ENCODE measurements around the gene MRAS.

MRAS gene

DNA sequence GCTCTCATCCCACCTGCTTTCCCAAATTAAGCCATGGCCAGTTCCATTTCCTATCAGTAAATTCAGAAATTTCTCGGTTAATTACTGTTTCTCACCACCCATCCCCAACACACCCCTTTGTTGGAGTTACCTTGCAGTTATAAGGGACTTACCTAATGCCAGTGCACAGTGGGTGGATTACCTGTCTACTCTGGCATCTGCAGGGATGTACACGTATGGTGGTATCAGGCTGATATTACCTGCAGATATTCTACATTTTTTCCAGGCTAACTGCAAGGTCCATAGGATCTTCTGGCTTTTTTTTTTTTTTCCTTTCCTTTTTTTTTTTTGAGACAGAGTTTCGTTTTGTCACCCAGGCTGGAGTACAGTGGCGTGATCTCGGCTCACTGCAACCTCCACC, 7.9 kb upstream of the MRAS start:
- DNase-seq (ENCODE audit: low read depth in 2 of 2) = no peak

DNA sequence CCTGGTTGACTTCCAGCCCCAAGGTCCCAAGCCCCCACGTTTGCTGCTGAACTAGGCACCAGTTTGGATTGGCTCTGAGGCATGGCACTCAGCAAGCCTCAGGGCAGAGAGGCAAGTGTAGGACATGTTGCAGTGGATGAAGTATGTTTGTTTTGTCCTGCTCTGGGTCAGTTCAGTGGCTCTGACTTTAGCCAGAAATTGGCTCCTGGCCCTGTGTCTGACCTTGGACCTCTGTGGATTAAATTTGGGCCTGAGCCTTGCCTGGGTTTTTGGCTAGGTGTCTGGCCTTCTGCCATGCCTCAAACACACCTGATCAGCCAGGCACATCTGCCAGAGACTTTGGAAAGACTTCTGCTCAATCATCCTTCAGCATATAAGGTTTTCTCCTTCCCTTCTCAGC, 3.6 kb upstream of the MRAS start:
- no peak for DNase-seq (ENCODE audit: low read depth in 2 of 2)

DNA sequence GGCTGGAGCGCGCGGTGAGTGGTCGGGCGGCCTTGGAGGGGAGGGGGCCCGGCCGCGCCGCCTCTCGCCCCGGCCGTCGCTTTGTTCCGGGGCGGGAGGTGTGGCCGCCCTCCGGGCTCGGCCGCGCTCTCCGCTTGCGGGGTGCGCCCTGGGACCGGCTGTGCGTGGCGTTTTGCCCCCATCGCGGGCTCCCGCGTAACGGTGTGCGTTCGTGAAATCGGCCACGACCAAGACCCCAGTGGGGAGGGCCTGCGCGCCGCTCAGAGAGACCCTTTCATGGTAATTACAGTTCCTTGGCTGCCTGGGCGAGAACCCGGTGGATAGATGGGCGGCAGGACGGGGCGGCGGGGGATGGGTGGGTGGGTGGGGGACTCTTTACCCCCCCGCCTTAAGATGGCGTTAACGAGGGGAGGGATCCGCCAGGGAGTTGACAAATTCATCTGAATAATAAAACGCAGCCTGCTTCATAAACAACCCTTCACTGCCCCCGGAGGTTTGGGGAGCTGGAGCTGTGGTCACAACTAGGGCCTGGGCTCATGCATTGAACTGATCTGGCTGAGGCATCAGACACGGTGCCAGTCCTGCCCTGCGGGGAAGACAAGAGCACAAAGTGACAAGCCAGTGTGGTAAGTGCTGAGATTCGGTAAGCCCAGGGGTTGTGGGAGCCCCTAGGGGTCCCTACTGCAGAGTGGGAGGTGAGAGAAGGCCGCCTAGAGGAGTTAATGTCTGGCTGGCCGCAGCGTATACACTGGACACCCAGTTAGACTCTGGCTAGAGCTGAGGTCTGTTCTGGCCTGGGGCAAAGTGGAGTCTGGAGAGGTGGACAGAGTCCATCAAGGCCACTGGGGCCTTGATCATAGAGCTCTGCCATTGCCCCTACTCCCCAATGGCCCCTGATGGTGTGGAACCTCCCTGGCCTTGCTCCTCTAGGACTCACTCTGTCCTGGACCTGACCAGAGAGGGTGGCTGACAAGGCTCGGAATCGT, 668 bp downstream of the MRAS start:
- no peak for DNase-seq (ENCODE audit: low read depth in 2 of 2)

DNA sequence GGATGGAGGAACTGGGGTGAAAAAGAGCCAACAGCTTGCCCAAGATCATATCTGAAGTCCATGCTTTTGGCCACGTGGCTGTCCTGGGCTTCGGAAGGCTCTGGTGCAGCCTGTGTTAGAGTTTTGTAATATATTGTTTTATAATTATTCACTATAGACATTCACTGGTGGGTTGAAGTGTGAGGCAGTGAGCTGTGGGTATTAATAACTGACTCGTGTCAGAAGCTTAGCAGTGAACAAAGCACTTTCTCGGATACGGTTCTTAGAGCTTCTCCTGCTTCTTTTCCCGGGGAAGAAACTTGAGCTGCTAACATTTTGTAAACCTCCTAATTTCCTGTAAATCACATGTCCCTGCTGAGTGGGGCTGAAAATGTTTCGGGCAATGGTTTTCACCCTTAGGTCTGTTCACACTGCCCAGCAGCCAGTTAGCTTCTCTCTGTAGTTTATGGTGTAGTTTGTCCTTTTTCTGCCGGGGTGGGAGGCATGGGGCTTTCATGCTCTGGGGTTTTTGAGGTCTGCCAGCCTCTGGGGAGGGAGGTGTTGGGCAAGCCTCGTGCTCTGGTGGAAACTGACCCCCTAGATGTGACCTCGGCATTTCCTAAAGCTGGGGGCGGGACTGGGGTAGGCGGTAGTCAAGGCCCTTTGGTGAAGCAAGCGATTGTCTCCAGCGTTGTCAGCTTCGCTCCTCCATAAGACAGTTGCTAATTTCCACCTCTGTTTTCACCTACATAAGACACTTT, 1.7 kb downstream of the MRAS start:
- no peak for DNase-seq (ENCODE audit: low read depth in 2 of 2)

DNA sequence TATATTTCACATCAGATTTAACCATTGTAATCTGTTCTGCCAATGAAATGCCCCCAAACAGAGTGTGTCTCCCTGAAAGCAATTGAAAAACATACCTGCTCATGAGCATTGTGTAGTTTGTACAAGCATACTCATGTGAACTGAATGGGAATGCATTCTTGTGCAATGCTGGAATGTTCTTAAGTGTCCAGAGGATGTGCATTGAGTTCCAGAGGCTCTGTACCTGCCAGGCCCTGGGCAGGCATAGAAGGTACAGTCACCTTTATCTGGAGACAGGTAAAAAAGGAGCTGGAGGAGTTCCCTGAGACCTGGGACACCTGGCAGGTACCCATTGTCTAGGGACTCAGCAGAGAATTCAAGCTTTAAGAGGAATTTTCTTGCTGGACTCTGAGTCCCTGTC, 2.8 kb downstream of the MRAS start:
- no peak for DNase-seq (ENCODE audit: low read depth in 2 of 2)

DNA sequence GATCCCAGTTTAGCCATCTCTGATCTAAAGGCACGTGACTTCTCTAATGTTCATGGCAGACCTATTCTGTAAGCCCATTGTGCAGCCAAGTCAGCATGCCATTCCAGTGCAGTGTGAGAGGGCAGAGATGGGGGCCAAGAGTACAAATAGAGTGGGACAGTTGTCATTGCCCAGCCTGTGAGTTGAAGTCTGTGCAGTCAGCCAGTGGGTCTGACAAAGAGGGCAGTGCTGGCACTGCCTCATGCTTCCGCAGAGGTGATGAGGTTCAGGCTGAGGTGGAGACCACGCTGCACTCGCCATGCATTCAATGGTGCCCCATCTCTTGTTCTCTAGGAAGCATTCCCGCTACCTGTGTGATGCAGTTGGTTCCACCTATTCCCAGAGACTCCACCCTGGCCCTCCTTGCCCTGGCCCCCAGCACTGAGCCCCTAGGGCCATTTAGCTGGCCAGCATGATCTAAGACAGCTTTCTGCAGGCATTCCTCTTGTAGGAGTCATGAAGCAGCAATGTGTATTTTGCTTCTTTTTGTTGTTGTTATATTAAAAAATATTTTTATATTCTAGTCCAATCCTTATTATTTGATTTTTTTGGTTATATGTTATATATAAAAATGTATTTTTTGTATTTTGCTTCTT, 3.7 kb downstream of the MRAS start:
- DNase-seq (ENCODE audit: low read depth in 2 of 2) = no peak

DNA sequence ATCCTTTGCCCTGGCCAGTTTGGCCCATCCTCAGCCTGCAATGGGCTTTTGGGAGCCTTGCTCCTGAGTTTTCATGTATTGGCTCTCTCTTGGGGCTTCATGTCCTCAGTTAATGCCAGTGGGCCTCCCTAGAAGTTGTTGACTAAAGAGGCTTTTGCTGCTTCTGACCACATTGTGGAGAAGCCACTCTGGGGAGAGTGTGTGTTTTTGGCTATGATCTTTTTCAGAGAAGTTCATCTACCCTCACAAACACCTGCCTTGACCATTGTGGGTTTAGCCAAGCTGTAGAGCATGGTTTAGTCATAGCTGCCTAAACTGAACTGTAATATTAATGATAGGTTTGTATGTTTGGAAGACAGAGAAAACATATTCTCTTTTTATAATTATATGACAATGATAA, 6.0 kb downstream of the MRAS start:
- no peak for DNase-seq (ENCODE audit: low read depth in 2 of 2)

DNA sequence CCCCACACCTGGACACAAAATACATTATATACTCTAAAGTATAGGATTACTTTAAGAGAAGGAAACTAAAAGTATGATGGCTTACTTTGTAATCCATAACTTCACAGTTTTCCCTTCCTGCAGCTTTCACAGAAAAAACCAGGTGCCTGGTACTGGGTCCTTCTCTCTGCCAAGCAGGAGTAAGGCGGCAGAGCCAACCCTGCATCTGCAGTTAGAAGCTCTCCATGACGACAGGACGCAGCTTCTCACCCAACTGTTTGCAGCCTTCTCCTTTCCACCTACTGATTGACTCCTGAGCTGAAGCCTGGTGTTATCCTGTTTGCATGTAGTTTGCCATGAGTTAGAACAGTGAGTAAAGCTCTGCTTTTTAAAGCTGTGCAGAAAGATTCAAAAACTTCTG, 6.7 kb downstream of the MRAS start:
- DNase-seq (ENCODE audit: low read depth in 2 of 2) = no peak

DNA sequence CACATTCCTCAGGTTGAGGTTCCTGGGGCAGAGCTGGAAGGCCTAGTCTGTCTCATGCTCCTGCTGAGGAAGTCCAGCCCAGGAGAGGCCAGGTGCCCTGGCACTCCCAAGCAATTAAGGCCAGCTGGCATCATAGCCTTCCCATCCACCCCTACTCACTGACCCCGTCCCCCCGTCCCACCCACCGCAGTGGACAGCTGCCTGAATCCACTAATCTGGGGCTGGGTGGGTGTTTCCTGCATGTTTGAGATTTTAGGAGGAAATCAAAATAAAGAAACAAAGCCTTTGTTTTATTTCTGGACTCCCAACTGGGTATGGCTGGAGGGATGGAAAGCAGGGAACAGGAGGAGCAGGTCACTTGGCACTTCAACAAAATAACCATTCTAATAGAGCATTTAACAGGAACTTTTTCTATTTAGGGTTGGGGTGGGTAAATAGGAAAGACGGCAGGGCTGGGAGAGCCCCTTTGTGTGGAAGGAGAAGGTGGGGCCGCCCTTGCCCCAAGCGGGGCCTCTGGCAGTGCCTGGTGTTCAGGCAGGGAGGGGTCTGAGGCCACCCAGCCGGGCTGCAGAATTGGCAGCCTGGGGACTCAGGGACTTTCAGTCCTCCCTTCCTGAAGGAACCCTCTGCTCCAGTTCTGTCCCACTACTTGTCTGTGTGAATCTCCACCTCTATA, 8.5 kb downstream of the MRAS start:
- no peak for DNase-seq (ENCODE audit: low read depth in 2 of 2)

DNA sequence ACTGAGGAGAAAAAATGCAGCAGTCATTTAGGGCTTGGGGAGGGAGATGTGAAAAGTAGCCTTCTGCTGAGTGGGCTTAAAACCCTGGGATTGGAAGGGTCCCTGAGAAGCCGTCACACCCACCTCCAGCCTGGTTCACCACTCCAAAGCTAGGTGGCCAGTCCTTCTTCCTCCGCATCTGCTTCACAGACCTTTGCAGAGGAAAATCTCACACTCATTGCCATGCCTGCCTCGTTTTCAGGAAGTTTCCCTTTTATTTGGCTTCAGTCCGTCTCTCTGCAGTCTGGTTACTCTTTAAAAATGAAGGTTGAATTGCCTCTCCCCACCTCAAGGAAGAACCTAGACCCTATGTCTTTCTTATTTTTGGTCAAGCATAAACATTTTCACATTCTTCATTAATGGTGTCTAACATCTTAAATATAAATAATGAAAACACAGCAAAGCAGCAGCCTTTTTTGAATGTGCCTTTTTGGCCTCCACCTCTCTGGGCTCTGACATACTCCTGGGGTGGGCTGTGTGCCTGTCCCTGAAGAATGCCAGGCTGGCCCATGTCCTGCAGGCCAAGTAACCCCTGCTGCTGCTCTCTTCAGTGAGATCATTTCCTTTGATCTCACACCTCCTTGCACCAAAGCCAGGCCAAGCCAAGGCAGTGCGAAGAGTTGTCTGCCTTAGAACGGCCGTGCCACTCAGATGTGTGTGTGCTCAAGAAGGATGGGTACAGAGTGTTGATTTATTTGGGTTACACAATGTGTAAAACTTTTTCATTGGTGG, 11.0 kb downstream of the MRAS start:
- no peak for DNase-seq (ENCODE audit: low read depth in 2 of 2)

DNA sequence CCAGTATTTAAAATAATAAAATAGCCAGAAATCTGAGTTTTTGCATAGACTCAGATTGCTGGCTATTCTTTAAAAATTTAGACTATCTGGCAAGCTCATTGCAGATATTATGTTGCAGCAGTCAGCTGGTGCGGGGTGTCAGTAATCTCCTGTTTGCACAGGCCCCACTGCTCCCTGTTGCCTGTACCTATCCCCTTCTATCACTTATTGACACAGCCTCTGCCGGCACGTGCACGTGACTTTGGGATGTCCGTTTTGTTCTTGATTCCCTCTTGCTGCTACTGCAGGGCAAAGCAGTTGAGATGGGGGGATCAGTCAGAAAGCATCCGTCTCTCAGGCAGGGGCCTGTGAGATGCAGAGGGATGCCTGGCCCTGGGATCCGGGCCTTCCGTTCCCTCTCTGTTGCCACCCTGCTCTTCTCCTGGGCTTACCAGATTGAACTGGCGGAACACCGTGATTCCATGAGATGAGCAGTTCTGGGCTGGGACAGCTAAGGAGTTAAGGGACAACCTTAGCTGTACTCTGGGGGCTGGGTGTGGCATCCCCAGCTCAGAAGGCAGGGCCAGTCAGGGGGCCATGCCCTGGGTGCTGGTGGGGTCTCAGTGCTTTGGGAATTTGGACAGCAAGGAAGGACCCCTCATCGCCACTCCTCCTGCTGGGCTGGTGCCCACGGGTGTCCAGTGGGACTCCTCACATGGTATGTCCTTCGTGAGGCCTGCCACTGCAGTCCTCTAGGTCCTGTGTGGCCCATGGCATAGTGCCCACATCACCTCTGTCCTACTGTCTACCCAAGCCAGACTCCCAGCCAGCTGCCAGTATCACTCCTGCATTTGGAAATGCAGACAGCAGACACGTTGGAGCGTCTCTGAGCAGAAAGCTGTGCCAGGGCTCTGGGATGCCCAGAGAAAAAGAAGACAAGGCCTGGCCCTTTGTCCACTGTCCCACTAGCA, 11.8 kb downstream of the MRAS start:
- DNase-seq (ENCODE audit: low read depth in 2 of 2) = no peak

DNA sequence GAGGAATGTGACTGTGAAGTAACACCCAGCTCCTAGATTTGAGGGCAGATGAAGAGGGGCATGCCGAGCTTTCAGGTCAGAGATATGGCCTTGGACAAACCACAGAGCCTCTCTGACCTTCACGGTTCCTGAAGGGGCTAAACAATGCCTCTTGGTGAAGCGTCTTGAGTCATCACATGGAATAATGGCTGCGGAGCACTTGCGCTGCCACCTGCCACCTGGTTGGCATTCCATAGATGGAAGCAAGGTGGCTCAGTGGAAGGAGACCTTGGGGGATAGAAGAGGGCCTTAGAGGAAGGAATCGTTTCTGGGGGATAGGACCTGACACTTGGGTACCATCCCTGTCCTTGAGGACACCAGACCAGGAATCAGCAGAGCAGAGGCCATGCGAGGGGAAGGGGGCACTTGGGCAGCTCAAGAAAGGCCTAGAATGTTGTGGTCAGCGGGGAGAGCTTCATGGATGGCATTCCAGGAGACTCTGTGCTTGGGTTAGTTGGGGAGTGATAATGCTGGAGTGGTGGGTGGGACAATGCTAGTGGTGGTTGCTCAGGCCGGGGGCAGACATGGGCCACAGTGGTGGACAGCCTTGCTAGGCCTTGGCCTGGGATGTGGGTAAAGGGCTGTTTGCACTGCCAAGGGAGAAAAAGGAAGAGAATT, 12.6 kb downstream of the MRAS start:
- DNase-seq (ENCODE audit: low read depth in 2 of 2) = no peak

DNA sequence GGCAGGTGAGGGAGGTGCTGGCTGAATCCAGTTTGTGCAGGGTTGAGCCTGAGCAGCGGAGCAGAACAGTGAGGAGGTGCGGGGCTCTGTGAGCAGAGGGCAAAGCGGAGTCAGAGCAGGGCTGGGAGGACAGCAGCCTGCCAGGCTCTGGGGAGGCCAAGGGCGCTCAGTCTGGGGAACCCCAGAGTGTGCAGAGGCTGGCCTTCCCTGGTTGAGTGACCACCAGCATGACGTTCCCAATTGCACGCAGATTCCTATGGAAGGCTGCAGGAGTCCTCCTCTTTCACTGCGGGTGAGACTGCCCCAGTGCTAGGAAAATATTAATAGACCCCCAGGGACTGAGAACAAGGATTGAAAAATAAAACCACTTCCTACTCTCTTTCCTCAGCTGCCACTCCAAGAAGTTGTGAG, 13.2 kb downstream of the MRAS start:
- no peak for DNase-seq (ENCODE audit: low read depth in 2 of 2)

DNA sequence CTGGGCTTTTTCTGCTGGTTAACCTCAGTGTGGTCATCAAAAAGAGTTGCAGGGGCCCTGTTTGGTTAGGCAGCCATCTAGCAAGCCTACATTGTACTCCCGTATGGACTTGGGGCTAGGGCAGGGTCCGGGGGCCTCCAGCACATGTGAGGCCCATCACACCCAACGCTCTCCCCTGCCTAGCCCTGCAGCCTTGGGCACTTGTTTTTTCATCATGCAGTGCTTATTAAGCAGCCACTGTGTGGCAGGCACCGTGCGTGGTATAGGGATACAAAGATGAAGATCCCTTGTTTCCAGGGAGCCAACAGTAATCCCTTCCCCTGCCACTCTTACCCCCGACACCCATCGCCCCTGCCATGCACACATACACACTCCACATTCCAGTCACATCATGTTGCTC, 14.2 kb downstream of the MRAS start:
- DNase-seq (ENCODE audit: low read depth in 2 of 2) = no peak

DNA sequence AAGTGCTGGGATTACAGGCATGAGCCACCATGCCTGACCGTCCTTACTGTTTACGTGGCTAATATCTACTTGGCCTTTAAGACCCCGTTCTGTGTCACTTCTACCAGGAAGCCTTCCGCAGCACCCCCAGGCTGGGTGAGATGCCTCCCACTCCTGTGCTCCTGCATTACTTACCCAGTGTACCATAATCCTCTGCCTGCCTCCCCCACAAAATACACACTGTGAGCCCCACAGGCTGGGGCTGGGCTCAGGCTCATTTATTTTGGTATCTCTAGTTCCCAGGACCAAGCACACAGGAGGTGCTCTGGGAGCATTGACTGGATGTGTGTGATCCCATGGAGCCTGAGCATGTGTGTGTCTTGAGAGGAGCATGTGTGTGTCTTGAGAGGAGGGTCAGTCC, 14.9 kb downstream of the MRAS start:
- no peak for DNase-seq (ENCODE audit: low read depth in 2 of 2)

DNA sequence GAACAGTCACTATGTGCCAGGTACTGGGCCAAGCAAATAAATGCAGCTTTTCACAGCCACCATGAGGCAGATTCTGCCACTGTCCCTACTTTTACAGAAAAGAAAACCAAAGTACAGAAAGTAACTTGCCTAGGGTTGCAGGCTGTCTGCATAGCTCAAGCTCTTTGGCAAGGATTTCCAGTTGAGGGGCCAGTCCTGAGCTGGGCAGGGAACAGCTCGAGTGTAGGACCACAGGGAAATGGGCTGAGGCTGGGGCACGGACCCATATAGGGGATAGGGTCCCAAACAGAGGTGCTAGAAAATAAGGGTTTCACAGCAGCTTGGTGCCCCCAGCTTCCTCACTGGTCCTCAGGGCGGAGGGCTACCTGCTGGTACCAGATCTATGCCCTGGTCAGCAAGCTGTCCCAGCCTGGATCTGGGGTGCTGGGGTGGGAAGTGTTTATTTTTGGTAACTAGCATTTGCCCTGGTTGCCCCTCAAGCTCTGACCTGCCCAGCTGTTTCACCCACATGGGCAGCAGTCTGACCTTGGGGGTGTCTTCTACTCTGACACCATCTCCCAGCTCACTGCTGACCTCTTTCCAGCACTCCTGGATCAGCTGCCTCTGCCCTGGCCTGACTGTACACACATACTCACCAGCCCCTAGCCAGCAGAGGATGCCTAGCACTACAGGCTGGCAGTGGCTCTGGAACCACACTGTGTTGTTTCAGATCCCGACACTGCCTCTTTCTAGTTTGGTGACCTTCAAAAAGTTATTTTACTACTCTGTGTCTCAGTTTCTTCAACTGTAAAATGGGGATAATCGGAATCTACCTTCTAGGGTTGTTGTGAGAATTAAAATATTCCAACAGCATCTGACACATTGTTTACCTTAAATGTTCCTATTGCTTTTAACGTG, 16.2 kb downstream of the MRAS start:
- no peak for DNase-seq (ENCODE audit: low read depth in 2 of 2)

DNA sequence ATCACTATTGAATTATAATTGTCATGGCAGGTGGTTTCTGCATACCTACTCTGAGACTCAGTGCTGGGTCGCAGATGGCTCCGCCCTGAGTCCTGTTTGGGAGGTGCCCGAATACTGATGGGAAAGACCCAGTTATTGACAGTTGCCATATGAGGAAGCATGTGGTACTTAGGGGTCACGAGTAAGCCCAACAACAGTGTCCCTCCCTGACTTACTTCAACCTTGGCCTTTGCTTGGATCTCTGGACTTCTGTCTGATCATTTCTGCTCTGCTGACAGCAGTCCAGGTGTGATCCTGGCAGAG, 16.8 kb downstream of the MRAS start:
- DNase-seq (ENCODE audit: low read depth in 2 of 2) = no peak

DNA sequence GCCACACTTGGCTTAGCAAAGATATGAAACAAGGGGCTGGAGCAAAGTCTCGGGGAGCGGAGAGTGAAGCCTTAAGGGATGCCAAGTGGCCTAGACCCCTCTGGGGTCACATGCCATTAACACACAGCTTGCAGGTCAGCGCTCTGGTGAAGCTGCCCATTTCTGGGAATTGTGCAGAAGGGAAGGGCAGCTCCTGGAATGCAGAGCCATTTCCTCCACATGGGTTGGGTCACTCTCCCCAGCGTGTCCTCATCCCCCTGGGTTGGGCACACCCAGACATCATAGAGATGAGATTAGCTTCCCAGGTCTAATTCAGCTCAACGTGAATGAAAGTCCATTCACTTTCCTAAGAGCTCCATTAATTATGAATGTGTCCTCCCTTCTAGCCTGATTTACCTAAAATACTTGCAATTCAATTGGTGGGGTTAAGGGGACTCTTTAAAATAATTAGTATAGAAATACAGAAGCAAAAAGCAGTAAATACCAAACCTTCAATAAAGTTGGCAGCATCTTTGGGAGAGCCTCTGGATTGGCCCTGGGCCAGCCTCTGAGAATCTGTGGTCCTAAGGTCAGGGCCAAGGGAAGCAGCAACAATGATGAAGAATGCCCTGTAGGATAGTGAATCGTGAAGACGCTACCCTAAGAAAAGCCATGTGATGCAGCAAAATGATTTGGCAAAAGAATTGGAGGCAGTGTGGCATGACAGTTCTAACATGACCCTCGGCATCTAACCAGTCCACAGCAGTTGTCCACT, 17.8 kb downstream of the MRAS start:
- no peak for DNase-seq (ENCODE audit: low read depth in 2 of 2)

Measured in stimulated activated CD4-positive, alpha-beta T cell treated with anti-CD3 and anti-CD28 coated beads, Interleukin-4, amount 100 ng/mL, for 48 hours (primary cell).